HepG2 (cell line): ENCODE results near the gene RRAD. TPM values are rescaled to one million over a fixed set of nuclear protein-coding genes. Genes with fewer than 3 reads are reported as not detected.

Experiments used
- ATF3 ChIP-seq: sonication (generic); formaldehyde crosslinking; IDR thresholded peaks from 2 replicates; pipeline ENCODE4 v1.4.0; 2020; ENCODE audit warnings: missing genetic modification reagents
- GFI1 ChIP-seq: sonication (generic); formaldehyde crosslinking; IDR thresholded peaks from 2 replicates; pipeline ENCODE4 v1.5.0; 2020; ENCODE audit warnings: missing genetic modification reagents, mild to moderate bottlenecking, borderline replicate concordance
- LBX2 ChIP-seq: sonication (generic); formaldehyde crosslinking; IDR thresholded peaks from 2 replicates; pipeline ENCODE4 v1.5.0; 2020; ENCODE audit warnings: missing genetic modification reagents, mild to moderate bottlenecking, borderline replicate concordance
- MAFK ChIP-seq, 2 experiments: IDR thresholded peaks in 1 of 2; conservative IDR thresholded peaks in 1 of 2; 2 replicates each; pipeline ENCODE4 v1.6.1; 2011; ENCODE audit warnings: improper control_type of control experiment in 2 of 2, low read length in 2 of 2
- MEIS2 ChIP-seq: sonication (generic); formaldehyde crosslinking; IDR thresholded peaks from 2 replicates; pipeline ENCODE4 v1.9.0; 2021; ENCODE audit warnings: mild to moderate bottlenecking, missing genetic modification reagents
- RNF219 ChIP-seq: sonication (generic); formaldehyde crosslinking; IDR thresholded peaks from 2 replicates; pipeline ENCODE4 v1.5.0; 2020; ENCODE audit warnings: mild to moderate bottlenecking, missing genetic modification reagents
- SSRP1 ChIP-seq: IDR thresholded peaks from 2 replicates; pipeline ENCODE4 v1.6.1; 2016; ENCODE audit warnings: control low read depth
- TBP ChIP-seq: sonication (generic); formaldehyde crosslinking; IDR thresholded peaks from 2 replicates; pipeline ENCODE4 v1.5.0; 2020; ENCODE audit warnings: missing genetic modification reagents
- TERF1 ChIP-seq: sonication (generic); formaldehyde crosslinking; IDR thresholded peaks from 2 replicates; pipeline ENCODE4 v1.8.0; 2022; ENCODE audit warnings: mild to moderate bottlenecking, missing genetic modification reagents, moderate library complexity
- ZNF160 ChIP-seq: sonication (generic); formaldehyde crosslinking; IDR thresholded peaks from 2 replicates; pipeline ENCODE4 v1.8.0; 2022; ENCODE audit warnings: mild to moderate bottlenecking, inconsistent platforms, missing genetic modification reagents
- ZNF333 ChIP-seq: sonication (generic); formaldehyde crosslinking; IDR thresholded peaks from 2 replicates; pipeline ENCODE4 v1.4.0; 2020; ENCODE audit warnings: mild to moderate bottlenecking, missing genetic modification reagents, borderline replicate concordance
- ZNF383 ChIP-seq: sonication (generic); formaldehyde crosslinking; IDR thresholded peaks from 2 replicates; pipeline ENCODE4 v1.4.0; 2020; ENCODE audit warnings: missing genetic modification reagents, mild to moderate bottlenecking, borderline replicate concordance
- ZNF543 ChIP-seq: sonication (generic); formaldehyde crosslinking; IDR thresholded peaks from 2 replicates; pipeline ENCODE4 v1.4.0; 2020; ENCODE audit warnings: mild to moderate bottlenecking, missing genetic modification reagents
- ZNF574 ChIP-seq: sonication (generic); formaldehyde crosslinking; IDR thresholded peaks from 2 replicates; pipeline ENCODE4 v1.4.0; 2020; ENCODE audit warnings: missing genetic modification reagents
- ZNF737 ChIP-seq: sonication (generic); formaldehyde crosslinking; IDR thresholded peaks from 2 replicates; pipeline ENCODE4 v1.5.0; 2020; ENCODE audit warnings: missing genetic modification reagents, mild to moderate bottlenecking, borderline replicate concordance
- ZNF775 ChIP-seq: sonication (generic); formaldehyde crosslinking; IDR thresholded peaks from 2 replicates; pipeline ENCODE4 v1.4.0; 2020; ENCODE audit warnings: missing genetic modification reagents, mild to moderate bottlenecking, moderate library complexity, borderline replicate concordance
- ZNF891 ChIP-seq: sonication (generic); formaldehyde crosslinking; IDR thresholded peaks from 2 replicates; pipeline ENCODE4 v1.5.0; 2020; ENCODE audit warnings: mild to moderate bottlenecking, missing genetic modification reagents
- ZSCAN30 ChIP-seq: sonication (generic); formaldehyde crosslinking; IDR thresholded peaks from 2 replicates; pipeline ENCODE4 v1.5.0; 2020; ENCODE audit warnings: mild to moderate bottlenecking, missing genetic modification reagents
- ZXDC ChIP-seq: sonication (generic); formaldehyde crosslinking; IDR thresholded peaks from 2 replicates; pipeline ENCODE4 v1.5.0; 2020; ENCODE audit warnings: mild to moderate bottlenecking, missing genetic modification reagents
- polyA plus RNA-seq, 8 experiments: library from polyadenylated mRNA; depleted of rRNA in 3 of 8; stranded (reverse) in 7 of 8; unstranded in 1 of 8; fragments of >200 nt; fragmentation: Illumina TruSeq in 4 of 8; extraction: Trizol in 4 of 8; gene quantifications; 2 replicates each; pipeline versions ENCODE4 v1.2.1 to v1.2.3, GENCODE V29; 2011 to 2016; ENCODE audit warnings: low read depth in 4 of 8, missing spikeins in 1 of 8, mixed read lengths in 1 of 8; ENCODE audit not compliant: insufficient read depth in 1 of 8
- total RNA-seq, 5 experiments: library from RNA; depleted of rRNA; stranded (reverse); fragments of >200 nt; fragmentation: Illumina TruSeq; extraction: Trizol; gene quantifications; 2 replicates each; pipeline ENCODE4 v1.2.3, GENCODE V29; 2016; ENCODE audit warnings: low read depth in 1 of 5

RRAD gene
- total and polyA plus RNA-seq, 2 of the 13 experiments (the other 11 are each of a cell fraction or from before 2014, with no cell fraction given): 0.80 to 1.1 TPM

GRCh38 chr16:66935314-66936011 lies 10.1 kb upstream of the RRAD start, which contains the start of gene CES2 (continued):
- TF ChIP-seq MEIS2 (CRISPR knock-in tag) (no peak), MAFK (conservative IDR thresholded peaks at IDR 0.05 in 1 of 2, IDR thresholded peaks at IDR 0.05 in 1 of 2; ENCODE audit: low read length in 2 of 2) (no peak), ZNF775 (no peak), ZSCAN30 (CRISPR knock-in tag) (no peak), ZNF543 (CRISPR knock-in tag) (no peak), ZNF383 (CRISPR knock-in tag) (0 out of 2 replicates have a peak, but pooled peaks have one; percentile 29), RNF219 (CRISPR knock-in tag) (no peak), TERF1 (no peak), GFI1 (CRISPR knock-in tag) (no peak), ZXDC (CRISPR knock-in tag) (0 out of 2 replicates have a peak, but pooled peaks have one; percentile 21), ZNF574 (CRISPR knock-in tag) (peak; percentile 66; the same call in 1 of the 2 replicates), SSRP1 (CRISPR knock-in tag) (no peak), ZNF333 (peak; percentile 71; the same call in 1 of the 2 replicates), TBP (CRISPR knock-in tag) (no peak), ZNF891 (CRISPR knock-in tag) (no peak; the same call in 1 of the 2 replicates), ATF3 (CRISPR knock-in tag) (no peak), ZNF737 (no peak), ZNF160 (CRISPR knock-in tag) (peak; percentile 95), LBX2 (no peak)
